T1000 (cell line): ENCODE results near the gene NCBP2.

ENCODE experiments used
- DNase-seq: peaks from one replicate; lab custom pipeline; 2025; ENCODE audit warnings: mixed read lengths; lab: John Stamatoyannopoulos, UW

Gene NCBP2

GRCh38 chr3:196942226-196942914 lies at the start of gene NCBP2:
NCBP2 (minus strand) TSS chr3:196942528; CDS start chr3:196942503, 25 bp downstream.
- DNase-seq: peak; percentile 89

GRCh38 chr3:196991581-196992460 lies 49.5 kb upstream of the NCBP2 start:
- DNase-seq: no peak

DNA sequence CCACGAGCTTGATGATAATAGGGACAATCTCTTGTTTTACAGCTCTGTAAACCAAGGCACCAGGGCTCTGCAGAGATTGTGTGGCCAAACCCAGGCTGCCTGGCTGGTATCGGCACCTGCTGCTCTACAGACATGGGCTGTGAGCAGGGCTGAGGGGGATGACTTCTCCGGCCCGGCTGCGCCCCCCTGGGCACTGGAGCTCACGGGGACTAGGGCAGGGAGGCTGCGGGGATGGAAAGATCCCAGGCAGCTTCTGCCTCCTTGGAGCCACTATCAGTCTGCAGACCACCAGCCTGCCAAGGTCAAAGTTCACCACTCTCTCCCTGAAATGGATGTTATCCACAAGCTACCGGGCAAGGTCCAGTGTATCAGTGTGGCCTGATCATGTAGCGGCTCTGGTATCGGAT lies 48.3 kb upstream of the NCBP2 start:
- DNase-seq: no peak

DNA sequence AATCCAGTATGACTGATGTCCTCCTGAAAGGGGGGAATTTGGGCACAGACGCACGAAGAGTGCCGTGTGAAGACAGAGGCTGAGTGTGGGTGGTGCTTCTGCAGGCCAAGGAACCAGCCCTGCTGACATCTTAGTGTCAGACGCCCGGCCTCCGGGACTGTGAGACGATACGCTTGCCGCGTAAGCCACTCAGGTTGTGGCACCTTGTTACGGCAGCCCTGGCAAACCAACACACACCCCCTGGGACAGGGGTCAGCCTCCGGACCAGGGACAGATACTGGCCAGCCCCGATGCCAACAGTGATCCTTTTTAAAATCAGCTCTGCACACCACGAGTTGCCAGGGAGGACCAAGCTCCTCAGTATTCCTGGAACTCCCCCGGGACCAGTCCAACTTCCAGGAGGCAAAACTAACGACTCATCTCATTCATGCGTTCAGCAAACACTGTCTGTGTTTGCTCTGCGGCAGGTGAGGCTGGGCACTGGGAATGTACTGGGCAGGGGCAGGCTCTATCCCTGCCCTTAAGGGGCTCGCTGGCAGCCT lies 47.5 kb upstream of the NCBP2 start:
- no peak for DNase-seq

- DNase-seq: no peak
These were observed 46.1 kb upstream of the NCBP2 start for GRCh38 chr3:196988241-196989029.

DNA sequence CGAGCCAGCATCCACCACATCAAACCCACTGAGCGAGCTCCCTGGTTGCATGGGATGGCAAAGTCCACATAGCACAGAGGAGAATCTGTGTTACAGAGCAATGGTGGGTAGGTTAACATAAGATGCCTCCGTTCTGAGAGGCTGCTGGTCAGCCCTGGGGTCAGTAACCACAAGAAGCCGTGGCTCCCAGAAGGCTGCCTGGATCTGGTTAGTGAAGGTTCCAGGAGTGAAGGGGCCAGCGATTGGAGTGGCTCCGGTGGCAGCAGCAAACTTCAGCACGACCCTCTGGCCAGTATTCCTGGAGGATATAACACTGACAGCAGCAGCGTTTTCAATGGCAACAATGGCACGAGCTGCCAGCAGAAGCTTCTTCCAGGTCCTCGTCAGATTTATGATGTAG lies 44.7 kb upstream of the NCBP2 start:
- DNase-seq: no peak

DNA sequence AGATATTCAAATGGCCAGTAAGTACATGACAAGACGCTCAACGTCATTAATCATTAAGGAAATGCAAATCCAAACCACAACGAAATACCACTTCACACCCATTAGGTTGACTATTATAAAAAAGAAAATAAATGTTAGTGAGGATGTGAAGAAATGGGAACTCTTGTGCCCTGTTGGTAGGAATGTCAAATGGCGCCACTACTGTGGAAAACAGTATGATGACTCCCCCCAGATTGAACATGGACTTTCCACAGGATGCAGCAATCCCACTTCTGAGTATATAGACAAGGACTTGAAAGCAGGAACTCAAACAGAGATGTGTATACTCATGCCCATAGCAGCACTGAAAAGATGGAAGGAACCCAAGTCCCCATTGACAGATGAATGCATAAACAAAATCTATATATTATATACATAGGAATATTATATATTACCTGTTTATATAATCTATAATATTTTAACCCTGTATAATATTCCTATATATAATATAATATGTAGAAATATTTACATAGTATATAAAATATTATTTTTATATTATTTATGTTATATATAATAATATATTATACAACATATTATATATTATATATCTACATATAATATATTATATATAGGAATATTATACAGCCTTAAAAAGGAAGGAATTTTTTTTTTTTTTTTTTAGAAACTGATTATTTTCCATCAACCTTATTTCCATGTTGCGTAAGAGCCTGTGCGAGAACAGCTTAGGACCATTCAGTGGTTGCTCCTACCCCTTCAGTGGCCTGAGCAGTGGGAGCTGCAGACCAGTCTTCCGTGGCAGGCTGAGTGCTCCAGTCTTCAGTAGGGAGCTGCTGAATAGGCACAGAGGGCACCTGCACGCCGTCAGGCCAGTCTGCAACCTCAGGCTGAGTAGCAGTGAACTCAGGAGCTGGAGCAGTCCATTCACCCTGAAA lies 43.9 kb upstream of the NCBP2 start:
- no peak for DNase-seq

- DNase-seq: no peak
These were observed 43.0 kb upstream of the NCBP2 start for GRCh38 chr3:196985298-196985697.

GRCh38 chr3:196983186-196983585 lies 40.9 kb upstream of the NCBP2 start:
- no peak for DNase-seq

DNA sequence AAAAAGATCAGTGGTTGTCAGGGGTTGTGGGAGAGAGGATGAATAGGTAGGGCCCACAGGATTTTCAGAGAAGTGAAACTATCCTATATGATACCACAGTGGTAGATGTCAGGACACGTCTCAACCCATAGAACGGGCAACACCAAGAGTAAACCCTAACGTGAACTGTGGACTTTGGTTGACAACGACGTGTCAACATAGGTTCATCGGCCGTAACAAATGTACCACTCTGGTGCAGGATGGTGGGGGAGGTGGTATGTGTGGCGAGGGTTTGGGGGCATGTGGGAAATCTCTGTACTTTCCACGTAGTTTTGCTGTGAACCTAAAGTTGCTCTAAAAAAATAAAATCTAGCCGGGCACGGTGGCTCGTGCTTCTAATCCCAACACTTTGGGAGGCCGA lies 39.3 kb upstream of the NCBP2 start:
- no peak for DNase-seq

GRCh38 chr3:196979545-196979944 lies 37.2 kb upstream of the NCBP2 start:
- no peak for DNase-seq

GRCh38 chr3:196976941-196977340 lies 34.6 kb upstream of the NCBP2 start:
- DNase-seq: no peak

DNA sequence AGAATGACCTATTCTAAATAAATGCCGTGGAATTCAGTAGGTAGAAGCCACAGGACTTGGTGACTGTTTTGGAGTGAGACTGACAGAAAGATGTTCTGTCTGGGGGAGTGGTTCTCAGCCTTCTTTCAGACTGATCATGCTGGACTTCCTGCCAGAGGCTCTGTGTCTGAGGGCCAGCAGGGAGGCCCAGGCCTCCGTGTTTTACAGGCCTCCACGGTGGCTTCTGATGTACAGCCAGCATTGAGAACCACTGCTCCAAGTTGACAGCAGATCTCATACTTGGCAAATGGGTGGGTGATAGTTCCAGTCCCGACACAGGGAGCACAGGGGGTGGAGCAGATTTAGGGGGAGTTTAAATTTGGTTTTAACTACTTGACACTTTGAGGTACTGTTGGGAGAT lies 33.0 kb upstream of the NCBP2 start:
- DNase-seq: no peak

DNA sequence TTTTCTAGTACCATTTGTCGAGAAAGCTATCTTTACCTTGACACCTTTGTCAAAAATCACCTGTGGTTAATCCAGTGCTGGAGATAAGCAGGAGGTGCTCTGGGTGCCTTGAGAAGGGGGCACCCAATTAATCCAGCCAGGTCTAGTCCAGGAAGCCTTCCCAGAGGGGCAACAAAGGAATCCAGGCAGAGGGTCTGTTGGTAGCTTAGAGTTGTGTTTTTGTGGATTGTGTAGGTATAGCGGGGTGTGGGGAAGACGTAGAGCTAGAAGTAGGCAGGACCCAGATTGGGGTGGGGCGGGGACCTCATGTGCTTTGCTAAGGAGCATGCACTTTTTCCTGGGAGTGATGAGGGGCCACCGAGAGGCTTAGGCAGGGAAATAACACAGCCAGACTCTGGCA lies 32.3 kb upstream of the NCBP2 start:
- DNase-seq: no peak

DNA sequence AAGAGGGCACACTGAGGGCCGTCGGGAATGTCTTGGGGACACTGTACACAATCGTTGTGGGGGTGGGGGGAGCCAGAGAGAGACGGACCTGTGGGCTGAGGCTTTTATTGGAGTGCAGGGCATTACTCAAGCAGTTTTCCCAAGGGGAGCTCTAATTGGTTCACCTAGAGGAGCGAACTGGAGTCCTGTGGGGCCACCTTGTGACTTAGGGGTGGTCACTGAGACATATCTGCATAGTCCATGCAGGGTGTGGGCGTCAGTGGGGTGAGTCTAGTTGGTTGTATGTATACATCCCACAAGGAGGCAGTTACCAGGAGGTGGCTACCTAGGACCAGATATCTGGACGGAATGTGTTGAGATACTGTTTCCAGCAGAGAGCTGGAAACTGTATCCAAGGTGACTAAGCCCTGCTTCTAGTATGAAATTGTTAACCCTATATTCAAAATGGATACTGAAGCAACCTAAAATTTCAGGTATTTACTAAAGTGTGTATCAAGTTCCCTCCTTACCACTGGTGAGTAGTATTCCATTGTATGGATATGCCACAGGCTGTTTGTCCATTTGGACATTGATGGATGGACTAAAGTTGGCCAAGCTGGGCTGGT lies 28.9 kb upstream of the NCBP2 start:
- no peak for DNase-seq

DNA sequence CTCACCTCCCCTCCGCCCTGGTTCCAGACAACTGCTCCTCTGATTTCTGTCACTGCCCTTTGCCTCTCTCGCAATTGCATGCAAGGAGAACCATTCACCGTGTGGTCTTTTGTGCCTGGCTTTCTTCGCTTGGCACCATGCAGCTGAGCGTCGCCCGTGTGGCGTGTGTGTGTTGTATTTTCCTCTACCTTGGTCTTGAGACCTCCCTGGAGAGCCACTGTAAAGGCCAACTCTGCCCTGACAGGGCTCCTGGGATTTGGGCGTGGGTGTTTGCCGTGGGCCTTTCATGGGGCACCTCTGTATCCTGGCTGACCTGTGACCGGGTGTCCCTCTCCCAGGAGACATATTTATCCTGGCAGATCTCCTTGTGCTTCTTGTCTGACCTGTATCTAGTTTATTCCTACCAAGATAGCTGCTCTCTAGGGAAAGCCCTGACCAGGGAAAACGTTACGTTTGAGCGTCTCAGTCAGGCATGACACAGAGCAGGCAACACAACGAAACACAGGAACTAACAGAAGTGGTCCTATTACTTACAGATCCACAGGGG lies 28.3 kb upstream of the NCBP2 start:
- DNase-seq: no peak

DNA sequence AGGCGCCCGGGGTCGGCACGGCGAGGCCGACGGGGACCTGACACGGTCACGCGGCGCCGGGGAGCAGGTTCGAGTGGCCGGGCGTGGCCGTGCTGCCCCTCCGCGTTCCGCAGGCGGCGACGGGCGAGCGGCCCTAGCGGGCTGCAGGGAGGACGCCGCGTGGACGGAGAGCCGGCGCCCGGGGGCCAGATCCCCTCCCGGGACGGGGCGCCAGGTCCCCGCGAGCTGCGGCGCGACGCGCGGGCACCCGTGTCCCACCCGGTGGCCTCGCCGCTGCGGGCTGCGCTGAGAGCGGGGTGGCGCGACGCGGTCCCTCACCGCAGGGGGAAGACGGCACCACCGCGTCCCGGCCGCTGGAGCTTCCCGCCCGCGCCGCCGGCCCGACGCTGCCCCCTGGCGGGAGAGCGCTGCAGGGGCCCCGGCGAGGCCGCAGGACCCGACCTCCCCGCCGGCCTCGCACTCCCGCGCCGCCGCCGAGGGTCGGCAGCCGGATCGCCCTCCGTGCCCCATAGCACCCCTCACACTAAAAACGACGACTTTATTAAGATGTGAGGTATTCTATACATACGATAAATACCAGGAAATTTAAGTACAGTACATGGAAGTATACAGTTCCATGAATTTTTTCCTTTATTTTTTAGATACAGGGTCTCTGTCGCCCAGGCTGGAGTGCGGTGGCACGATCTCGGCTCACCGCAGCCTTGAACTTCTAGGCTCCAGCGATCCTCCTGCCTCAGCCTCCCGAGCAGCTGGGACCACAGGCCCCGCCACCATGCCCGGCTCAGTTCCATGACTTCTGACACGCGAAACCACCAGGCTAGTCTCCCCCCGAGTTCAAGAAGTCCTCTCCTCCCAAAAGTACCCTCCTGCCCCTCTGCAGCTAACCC lies 27.6 kb upstream of the NCBP2 start:
- DNase-seq: peak; percentile 26

DNA sequence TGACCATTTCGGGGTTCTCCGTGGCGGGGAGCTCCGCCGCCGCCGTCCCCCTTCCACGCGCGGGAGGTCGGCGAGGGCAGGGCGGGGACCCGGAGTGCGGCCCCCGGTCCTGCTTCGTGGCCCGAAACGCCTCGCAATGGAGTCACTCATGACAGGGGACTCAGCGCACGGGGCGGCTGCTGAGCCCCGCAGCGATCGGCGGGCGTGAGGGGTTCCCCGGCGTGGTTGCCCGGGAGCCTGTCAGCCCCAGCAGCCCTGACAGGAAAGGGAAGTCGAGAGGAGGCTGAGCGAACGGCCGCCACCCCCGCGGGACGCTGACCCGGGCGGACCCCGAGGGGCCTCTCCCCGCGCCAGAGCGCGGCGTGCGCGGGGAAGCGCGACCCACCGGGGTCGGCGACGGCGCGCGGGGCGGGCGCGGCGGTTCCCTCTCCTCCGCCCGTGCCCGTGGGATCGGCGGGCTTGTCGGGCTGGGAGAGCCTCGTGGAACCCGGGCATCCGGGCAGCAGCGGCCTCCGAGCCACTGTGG lies 26.9 kb upstream of the NCBP2 start:
- no peak for DNase-seq
